ENCODE measurements around the gene VSTM2B.

DNA sequence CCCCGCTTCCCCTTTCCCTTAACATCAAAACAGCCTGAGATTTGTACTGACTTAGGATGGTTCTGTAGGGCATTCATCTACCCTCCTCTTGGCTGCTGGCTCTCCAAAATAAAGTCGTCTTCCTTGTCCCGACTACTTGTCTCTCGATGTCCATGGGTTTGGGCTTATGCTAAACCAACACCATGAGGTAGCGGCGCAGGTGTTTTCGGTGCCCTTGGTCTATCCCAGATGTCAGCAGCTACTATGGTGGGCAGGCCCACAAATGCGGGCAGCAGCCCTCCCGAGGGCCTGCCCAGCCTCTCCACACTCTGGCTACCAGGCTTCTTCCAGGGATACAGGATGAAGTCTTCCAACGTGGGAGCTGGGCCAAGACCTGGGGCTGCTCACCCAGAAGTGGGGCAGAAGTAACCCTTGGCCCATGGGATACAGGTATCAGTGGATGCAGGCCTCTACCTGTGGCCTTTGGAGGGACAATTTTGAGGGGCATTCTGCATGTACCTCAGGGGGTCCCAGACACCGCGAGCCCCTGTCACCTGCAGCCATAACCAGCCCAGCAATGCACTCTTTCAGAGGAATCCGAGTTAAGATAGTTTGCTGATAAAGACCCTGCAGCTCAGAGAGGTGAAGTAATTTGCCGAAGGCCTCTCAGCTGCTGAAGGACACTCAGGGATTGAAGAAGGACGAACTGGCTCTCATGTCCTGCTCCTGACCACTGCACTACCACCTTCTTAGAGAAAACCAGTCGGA is 47.8 kb upstream of the VSTM2B start:
- no peak for TF ChIP-seq EZH2 (optimal IDR thresholded peaks at IDR 0.05; ENCODE audit: low read depth, low read length)
- TF ChIP-seq, protein P1, sequence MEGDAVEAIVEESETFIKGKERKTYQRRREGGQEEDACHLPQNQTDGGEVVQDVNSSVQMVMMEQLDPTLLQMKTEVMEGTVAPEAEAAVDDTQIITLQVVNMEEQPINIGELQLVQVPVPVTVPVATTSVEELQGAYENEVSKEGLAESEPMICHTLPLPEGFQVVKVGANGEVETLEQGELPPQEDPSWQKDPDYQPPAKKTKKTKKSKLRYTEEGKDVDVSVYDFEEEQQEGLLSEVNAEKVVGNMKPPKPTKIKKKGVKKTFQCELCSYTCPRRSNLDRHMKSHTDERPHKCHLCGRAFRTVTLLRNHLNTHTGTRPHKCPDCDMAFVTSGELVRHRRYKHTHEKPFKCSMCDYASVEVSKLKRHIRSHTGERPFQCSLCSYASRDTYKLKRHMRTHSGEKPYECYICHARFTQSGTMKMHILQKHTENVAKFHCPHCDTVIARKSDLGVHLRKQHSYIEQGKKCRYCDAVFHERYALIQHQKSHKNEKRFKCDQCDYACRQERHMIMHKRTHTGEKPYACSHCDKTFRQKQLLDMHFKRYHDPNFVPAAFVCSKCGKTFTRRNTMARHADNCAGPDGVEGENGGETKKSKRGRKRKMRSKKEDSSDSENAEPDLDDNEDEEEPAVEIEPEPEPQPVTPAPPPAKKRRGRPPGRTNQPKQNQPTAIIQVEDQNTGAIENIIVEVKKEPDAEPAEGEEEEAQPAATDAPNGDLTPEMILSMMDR (IDR thresholded peaks at IDR 0.05; ENCODE audit: low read length) = no peak
